LHCN-M2 (cell line): Measurements from ENCODE around the gene CD209. TPM values are rescaled to one million over a fixed set of nuclear protein-coding genes. Genes with fewer than 3 reads are reported as not detected.

Source experiments
- total RNA-seq: library from RNA; depleted of rRNA; stranded (reverse); fragments of >200 nt; gene quantifications from 2 replicates; pipeline ENCODE4 v1.2.3, GENCODE V29; 2014; rRNA removed

CD209 gene
- total RNA-seq, 1 experiment from 2014 or later, result not detected

Other genes with a start within 250 kb of the CD209 start
- 59.1 and 59.6 TPM in 2 replicates for gene ZNF358, start 231.4 kb downstream of the CD209 start, total RNA-seq
- gene MCOLN1, start 224.9 kb downstream of the CD209 start, total RNA-seq, result 7.4 and 8.9 TPM in 2 replicates
- gene PNPLA6, start 211.8 kb downstream of the CD209 start, total RNA-seq, result 64.7 and 81.5 TPM in 2 replicates
- not detected in 2 replicates for gene CAMSAP3, start 151.7 kb downstream of the CD209 start, total RNA-seq
- gene XAB2, start 118.0 kb downstream of the CD209 start, total RNA-seq, result 37.1 and 39.0 TPM in 2 replicates
- 6.4 and 13.1 TPM in 2 replicates for gene PET100, start 117.7 kb downstream of the CD209 start, total RNA-seq
- gene PCP2, start 113.8 kb downstream of the CD209 start, total RNA-seq, result not detected in 2 replicates
- gene STXBP2, start 110.4 kb downstream of the CD209 start, total RNA-seq, result 0.11 TPM in 1 of 2 replicates, not detected in the other
- not detected in 2 replicates for gene RETN, start 78.5 kb downstream of the CD209 start, total RNA-seq
- gene MCEMP1, start 70.4 kb downstream of the CD209 start, total RNA-seq, result not detected in 2 replicates
- 96.8 and 101 TPM in 2 replicates for gene TRAPPC5, start 66.7 kb downstream of the CD209 start, total RNA-seq
- gene FCER2, start 45.4 kb downstream of the CD209 start, total RNA-seq, result not detected in 2 replicates
- not detected in 2 replicates for gene CLEC4G, start 15.4 kb downstream of the CD209 start, total RNA-seq
- gene CLEC4M, start 15.7 kb upstream of the CD209 start, total RNA-seq, result not detected in 2 replicates
- gene EVI5L, start 82.7 kb upstream of the CD209 start, total RNA-seq, result 19.5 and 21.5 TPM in 2 replicates
- gene PRR36, start 126.9 kb upstream of the CD209 start, total RNA-seq, result not detected in 2 replicates
- gene LRRC8E, start 141.0 kb upstream of the CD209 start, total RNA-seq, result 1.6 and 1.9 TPM in 2 replicates
- 9.8 and 13.0 TPM in 2 replicates for gene MAP2K7, start 156.3 kb upstream of the CD209 start, total RNA-seq
- gene TGFBR3L, start 167.3 kb upstream of the CD209 start, total RNA-seq, result 1.9 and 3.5 TPM in 2 replicates
- 25.5 and 28.8 TPM in 2 replicates for gene SNAPC2, start 172.8 kb upstream of the CD209 start, total RNA-seq
- 1.6 and 3.2 TPM in 2 replicates for gene CTXN1, start 178.6 kb upstream of the CD209 start, total RNA-seq
- 49.0 and 50.5 TPM in 2 replicates for gene TIMM44, start 196.1 kb upstream of the CD209 start, total RNA-seq